Measurements from ENCODE around the gene CIRBP. TPM values are rescaled to one million over a fixed set of nuclear protein-coding genes. Genes with fewer than 3 reads are reported as not detected.

Gene CIRBP
- total and polyA plus RNA-seq, 2 of the 13 experiments (the other 11 are each of a cell fraction or from before 2014, with no cell fraction given): 133 to 140 TPM

DNA sequence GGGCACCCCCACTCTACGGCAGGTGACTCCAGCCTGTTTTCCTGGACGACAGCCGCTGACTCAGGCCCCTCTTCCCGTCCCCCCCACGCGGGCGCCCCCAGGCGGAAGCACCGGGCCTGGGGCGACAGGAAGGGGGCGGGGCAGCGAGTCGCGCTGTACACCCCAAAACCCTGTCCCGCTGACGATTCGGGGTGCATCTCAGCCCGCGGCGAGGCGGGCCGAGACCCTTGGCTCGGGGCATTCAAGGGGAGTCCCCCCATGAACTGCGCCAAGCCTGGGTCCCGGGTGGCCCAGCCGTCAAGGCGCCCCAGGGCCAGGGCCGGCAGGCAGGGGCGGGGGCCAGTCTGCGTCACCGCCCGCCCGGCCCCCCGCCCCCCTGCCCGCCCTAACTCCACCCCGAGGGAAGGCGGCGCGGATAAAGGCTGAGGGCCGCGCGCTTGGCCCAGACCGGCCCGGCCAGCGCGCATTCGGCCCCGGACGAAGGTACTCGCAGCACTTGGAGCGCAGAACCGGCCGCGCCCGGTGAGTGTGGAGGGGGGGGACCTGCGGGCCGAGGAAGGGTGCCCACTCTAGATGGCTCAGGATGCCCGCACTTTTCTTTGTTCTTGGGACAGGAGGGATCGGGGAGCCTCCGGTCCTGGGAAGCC, 20.9 kb upstream of the CIRBP start, which contains the start of gene MIDN (continued):
- TF ChIP-seq FUBP1 (CRISPR knock-in tag; IDR thresholded peaks at IDR 0.05; ENCODE audit: borderline replicate concordance) (no peak), ZNF850 (CRISPR knock-in tag; conservative IDR thresholded peaks at IDR 0.05) (peak; percentile 86; the same call in 1 of the 2 replicates), ZNF280B (CRISPR knock-in tag; IDR thresholded peaks at IDR 0.05; ENCODE audit: borderline replicate concordance) (0 out of 2 replicates have a peak, but pooled peaks have one; percentile 3), HOXD1 (CRISPR knock-in tag; IDR thresholded peaks at IDR 0.05) (0 out of 2 replicates have a peak, but pooled peaks have one; percentile 49), BORCS8-MEF2B (CRISPR knock-in tag; IDR thresholded peaks at IDR 0.05) (peak; percentile 51; the same call in 1 of the 2 replicates), RARG (CRISPR knock-in tag; IDR thresholded peaks at IDR 0.05; ENCODE audit: low read depth) (no peak), ZNF550 (CRISPR knock-in tag; IDR thresholded peaks at IDR 0.05; ENCODE audit: borderline replicate concordance) (0 out of 2 replicates have a peak, but pooled peaks have one; percentile 28), MAFF (IDR thresholded peaks at IDR 0.05; ENCODE audit: low read depth, low read length) (peak; percentile 18; the same call in 1 of the 2 replicates), ZNF564 (CRISPR knock-in tag; IDR thresholded peaks at IDR 0.05) (peak; percentile 89; the same call in 1 of the 2 replicates), ZNF296 (CRISPR knock-in tag; conservative IDR thresholded peaks at IDR 0.05) (no peak; the same call in 1 of the 2 replicates), BRD4 (CRISPR knock-in tag; IDR thresholded peaks at IDR 0.05) (peak; percentile 45; the same call in 1 of the 2 replicates), HNRNPLL (IDR thresholded peaks at IDR 0.05; ENCODE audit: low read depth, low read length, poor library complexity, severe bottlenecking) (peak; percentile 34), THYN1 (CRISPR knock-in tag; IDR thresholded peaks at IDR 0.05; ENCODE audit: borderline replicate concordance, low read depth) (no peak), TAF15 (IDR thresholded peaks at IDR 0.05; ENCODE audit: low read depth, low read length, poor library complexity, severe bottlenecking) (no peak), POLR2A (IDR thresholded peaks at IDR 0.05; ENCODE audit: insufficient read depth in 1 of 2, low read depth in 2 of 2, low read length in 2 of 2) (peak in 1 of 2 experiments; percentile 97; a peak in 2 of 4 replicates), ZBTB39 (CRISPR knock-in tag; IDR thresholded peaks at IDR 0.05) (no peak)
- TF ChIP-seq, protein P1, sequence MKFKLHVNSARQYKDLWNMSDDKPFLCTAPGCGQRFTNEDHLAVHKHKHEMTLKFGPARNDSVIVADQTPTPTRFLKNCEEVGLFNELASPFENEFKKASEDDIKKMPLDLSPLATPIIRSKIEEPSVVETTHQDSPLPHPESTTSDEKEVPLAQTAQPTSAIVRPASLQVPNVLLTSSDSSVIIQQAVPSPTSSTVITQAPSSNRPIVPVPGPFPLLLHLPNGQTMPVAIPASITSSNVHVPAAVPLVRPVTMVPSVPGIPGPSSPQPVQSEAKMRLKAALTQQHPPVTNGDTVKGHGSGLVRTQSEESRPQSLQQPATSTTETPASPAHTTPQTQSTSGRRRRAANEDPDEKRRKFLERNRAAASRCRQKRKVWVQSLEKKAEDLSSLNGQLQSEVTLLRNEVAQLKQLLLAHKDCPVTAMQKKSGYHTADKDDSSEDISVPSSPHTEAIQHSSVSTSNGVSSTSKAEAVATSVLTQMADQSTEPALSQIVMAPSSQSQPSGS (CRISPR knock-in tag; IDR thresholded peaks at IDR 0.05): 0 out of 2 replicates have a peak, but pooled peaks have one; percentile 26
- TF ChIP-seq, protein P2, sequence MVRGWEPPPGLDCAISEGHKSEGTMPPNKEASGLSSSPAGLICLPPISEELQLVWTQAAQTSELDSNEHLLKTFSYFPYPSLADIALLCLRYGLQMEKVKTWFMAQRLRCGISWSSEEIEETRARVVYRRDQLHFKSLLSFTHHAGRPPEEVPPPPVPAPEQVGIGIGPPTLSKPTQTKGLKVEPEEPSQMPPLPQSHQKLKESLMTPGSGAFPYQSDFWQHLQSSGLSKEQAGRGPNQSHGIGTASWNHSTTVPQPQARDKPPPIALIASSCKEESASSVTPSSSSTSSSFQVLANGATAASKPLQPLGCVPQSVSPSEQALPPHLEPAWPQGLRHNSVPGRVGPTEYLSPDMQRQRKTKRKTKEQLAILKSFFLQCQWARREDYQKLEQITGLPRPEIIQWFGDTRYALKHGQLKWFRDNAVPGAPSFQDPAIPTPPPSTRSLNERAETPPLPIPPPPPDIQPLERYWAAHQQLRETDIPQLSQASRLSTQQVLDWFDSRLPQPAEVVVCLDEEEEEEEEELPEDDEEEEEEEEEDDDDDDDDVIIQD (CRISPR knock-in tag; IDR thresholded peaks at IDR 0.05; ENCODE audit: low read depth): no peak; the same call in 1 of the 2 replicates
- TF ChIP-seq, protein P3, sequence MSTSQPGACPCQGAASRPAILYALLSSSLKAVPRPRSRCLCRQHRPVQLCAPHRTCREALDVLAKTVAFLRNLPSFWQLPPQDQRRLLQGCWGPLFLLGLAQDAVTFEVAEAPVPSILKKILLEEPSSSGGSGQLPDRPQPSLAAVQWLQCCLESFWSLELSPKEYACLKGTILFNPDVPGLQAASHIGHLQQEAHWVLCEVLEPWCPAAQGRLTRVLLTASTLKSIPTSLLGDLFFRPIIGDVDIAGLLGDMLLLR (CRISPR knock-in tag; IDR thresholded peaks at IDR 0.05): no peak; the same call in none of the 2 replicates

Data from HepG2 (cell line).